IMR-90 (cell line): ENCODE results near the gene HIVEP3. TPM values are rescaled to one million over a fixed set of nuclear protein-coding genes. Genes with fewer than 3 reads are reported as not detected.

Source experiments
- ATAC-seq: fragments of 200-7000 bp; cut with Tn5 transposase; 2 replicates; pipeline ENCODE4 v1.9.1; 2020; ENCODE audit warnings: low read depth, mild to moderate bottlenecking, moderate library complexity
- BruUV-seq: library from RNA; stranded (reverse); fragments of 400-500 nt; replicated peaks from 2 replicates; lab custom pipeline; 2021; lab: Mats Ljungman, UMichigan
- CTCF ChIA-PET: fragments of 300-600 bp; formaldehyde crosslinking; extraction: SDS; loops from one replicate; lab custom pipeline; 2021; ENCODE audit warnings: antibody characterized with exemption; lab: Yijun Ruan, JAX
- POLR2A ChIA-PET: fragments of 300-600 bp; sonication (Branson Sonifier 250); formaldehyde crosslinking; loops from one replicate; lab custom pipeline; 2022; ENCODE audit warnings: antibody characterized with exemption; ENCODE audit not compliant: unreplicated experiment; lab: Charles Lee
- DNase-seq: peaks from one replicate; pipeline ENCODE4 v3.0.0; 2013
- H2AFZ ChIP-seq: replicated peaks from 2 replicates; pipeline ENCODE3; 2013; ENCODE audit warnings: low read length, mild to moderate bottlenecking; ENCODE audit not compliant: poor library complexity
- H2AK5ac ChIP-seq: 2 replicates; pipeline ENCODE4 v1.6.1; 2013; ENCODE audit warnings: low read depth, low read length, inconsistent platforms
- H2AK9ac ChIP-seq: replicated peaks from 2 replicates; pipeline ENCODE3; 2013; ENCODE audit warnings: mild to moderate bottlenecking, low read depth, low read length, moderate library complexity; ENCODE audit not compliant: poor library complexity
- H2BK120ac ChIP-seq: 2 replicates; pipeline ENCODE4 v1.6.1; 2013; ENCODE audit warnings: low read depth, low read length, inconsistent platforms
- H2BK15ac ChIP-seq: 3 replicates; pipeline ENCODE4 v1.6.1; 2013; ENCODE audit warnings: low read depth, low read length, inconsistent platforms
- H2BK20ac ChIP-seq: 2 replicates; pipeline ENCODE4 v1.6.1; 2013; ENCODE audit warnings: low read depth, mild to moderate bottlenecking, inconsistent platforms, low read length, moderate library complexity
- H2BK5ac ChIP-seq: 2 replicates; pipeline ENCODE4 v1.6.1; 2013; ENCODE audit warnings: mild to moderate bottlenecking, low read depth, low read length, inconsistent platforms; ENCODE audit not compliant: poor library complexity, severe bottlenecking
- H3K14ac ChIP-seq: replicated peaks from 2 replicates; pipeline ENCODE4 v1.6.1; 2013; ENCODE audit warnings: low read depth, low read length, inconsistent platforms
- H3K18ac ChIP-seq: 2 replicates; pipeline ENCODE4 v1.6.1; 2013; ENCODE audit warnings: low read depth, low read length, control low read depth
- H3K23ac ChIP-seq: 2 replicates; pipeline ENCODE4 v1.6.1; 2013; ENCODE audit warnings: low read depth, low read length, inconsistent platforms
- H3K27ac ChIP-seq: 2 replicates; pipeline ENCODE4 v1.5.1; 2013; ENCODE audit warnings: mild to moderate bottlenecking, control low read depth, low read length; ENCODE audit not compliant: insufficient read depth
- H3K27me3 ChIP-seq: 2 replicates; pipeline ENCODE4 v1.6.1; 2013; ENCODE audit warnings: low read length; ENCODE audit not compliant: control insufficient read depth, insufficient read depth
- H3K36me3 ChIP-seq: 2 replicates; pipeline ENCODE4 v1.6.1; 2013; ENCODE audit warnings: low read length, mixed read lengths; ENCODE audit not compliant: control insufficient read depth, insufficient read depth
- H3K4ac ChIP-seq: 2 replicates; pipeline ENCODE4 v1.6.1; 2013; ENCODE audit warnings: low read depth, low read length, inconsistent platforms
- H3K4me1 ChIP-seq: 2 replicates; pipeline ENCODE4 v1.6.1; 2013; ENCODE audit warnings: low read length, mixed read lengths; ENCODE audit not compliant: control insufficient read depth, insufficient read depth
- H3K4me2 ChIP-seq: 2 replicates; pipeline ENCODE4 v1.6.1; 2013; ENCODE audit warnings: low read depth, mild to moderate bottlenecking, control low read depth, low read length, moderate library complexity
- H3K4me3 ChIP-seq: 2 replicates; pipeline ENCODE4 v1.5.1; 2013; ENCODE audit warnings: low read depth, mild to moderate bottlenecking, control low read depth, low read length, moderate library complexity; ENCODE audit not compliant: insufficient read depth
- H3K56ac ChIP-seq: 2 replicates; pipeline ENCODE4 v1.6.1; 2013; ENCODE audit warnings: low read length, inconsistent platforms; ENCODE audit not compliant: insufficient read depth; ENCODE audit errors: extremely low read depth
- H3K79me1 ChIP-seq, 2 experiments: 2 replicates each; pipeline ENCODE4 v1.6.1; 2013; ENCODE audit warnings: low read length in 2 of 2, inconsistent platforms in 1 of 2, low read depth in 1 of 2
- H3K9ac ChIP-seq: 2 replicates; pipeline ENCODE4 v1.6.1; 2013; ENCODE audit warnings: low read depth, low read length, control low read depth
- H3K9me1 ChIP-seq: 2 replicates; pipeline ENCODE4 v1.6.1; 2013; ENCODE audit warnings: low read length, inconsistent platforms; ENCODE audit not compliant: insufficient read depth
- H3K9me3 ChIP-seq: 2 replicates; pipeline ENCODE4 v1.6.1; 2013; ENCODE audit warnings: low read length; ENCODE audit not compliant: control insufficient read depth, insufficient read depth
- H4K20me1 ChIP-seq: 2 replicates; pipeline ENCODE4 v1.6.1; 2013; ENCODE audit warnings: low read length, inconsistent platforms; ENCODE audit not compliant: insufficient read depth
- H4K5ac ChIP-seq: 2 replicates; pipeline ENCODE4 v1.6.1; 2013; ENCODE audit warnings: mild to moderate bottlenecking, low read depth, low read length, control low read depth
- H4K8ac ChIP-seq, 2 experiments: 2 replicates each; pipeline ENCODE4 v1.6.1; 2013; ENCODE audit warnings: low read depth in 2 of 2, low read length in 2 of 2, control low read depth in 1 of 2, inconsistent platforms in 1 of 2
- H4K91ac ChIP-seq: 2 replicates; pipeline ENCODE4 v1.6.1; 2013; ENCODE audit warnings: low read depth, low read length, inconsistent platforms; ENCODE audit not compliant: insufficient read depth
- CEBPB ChIP-seq: IDR thresholded peaks from 2 replicates; pipeline ENCODE4 v1.6.1; 2012; ENCODE audit warnings: low read depth, low read length, improper control_type of control experiment
- CHD1 ChIP-seq: IDR thresholded peaks from 2 replicates; pipeline ENCODE4 v1.6.1; 2012; ENCODE audit warnings: low read depth, low read length, improper control_type of control experiment
- MAFK ChIP-seq: IDR thresholded peaks from 2 replicates; pipeline ENCODE4 v1.6.1; 2012; ENCODE audit warnings: low read depth, low read length, improper control_type of control experiment
- MAZ ChIP-seq: IDR thresholded peaks from 2 replicates; pipeline ENCODE4 v1.6.1; 2012; ENCODE audit warnings: low read depth, mild to moderate bottlenecking, low read length, improper control_type of control experiment, moderate library complexity, borderline replicate concordance
- NFE2L2 ChIP-seq: fragments of 150-350 bp; IDR thresholded peaks from 2 replicates; pipeline ENCODE4 v1.6.1; 2016; ENCODE audit warnings: low read depth, mild to moderate bottlenecking, low read length
- RCOR1 ChIP-seq: IDR thresholded peaks from 2 replicates; pipeline ENCODE4 v1.6.1; 2012; ENCODE audit warnings: mild to moderate bottlenecking, low read length, improper control_type of control experiment; ENCODE audit not compliant: insufficient replicate concordance
- RFX5 ChIP-seq: IDR thresholded peaks from 2 replicates; pipeline ENCODE4 v1.8.0; 2012; ENCODE audit warnings: low read depth, mild to moderate bottlenecking, low read length, moderate library complexity
- USF2 ChIP-seq: fragments of 150-350 bp; IDR thresholded peaks from 2 replicates; pipeline ENCODE4 v1.6.1; 2017; ENCODE audit warnings: mild to moderate bottlenecking, antibody characterized with exemption, low read length, low read depth
- WGBS, 2 experiments: methylation state at CpG; one replicate each; pipeline versions ENCODE4 v1.1.5 to v1.1.7; 2013; ENCODE audit warnings: missing lambda C conversion rate in 2 of 2; ENCODE audit not compliant: insufficient read length in 1 of 2; ENCODE audit errors: extremely low coverage in 2 of 2; 5-methylcytosine and 5-hydroxymethylcytosine counted together
- dilution Hi-C: fragments of 300-500 bp; cut with HindIII; formaldehyde crosslinking; loops from one replicate; pipeline ENCODE4 v1.14.3; 2018; ENCODE audit warnings: low sequenced_read_pairs; ENCODE audit not compliant: unreplicated experiment
- in situ Hi-C: fragments of 300-500 bp; cut with MboI; formaldehyde crosslinking; loops from 3 replicates; pipeline ENCODE4 v1.14.3; 2019; ENCODE audit warnings: low sequenced_read_pairs, inconsistent platforms, mixed read lengths
- intact Hi-C: fragments of 100-400 bp; cut with micrococcal nuclease; formaldehyde crosslinking; loops from 2 replicates; pipeline ENCODE4 v1.10.0; 2022
- polyA plus RNA-seq, 3 experiments: library from polyadenylated mRNA; depleted of rRNA; stranded (reverse); fragments of >200 nt; gene quantifications; 2 replicates each; pipeline ENCODE4 v1.2.3, GENCODE V29; 2012; ENCODE audit warnings: low replicate concordance in 1 of 3
- total RNA-seq: library from RNA; depleted of rRNA; stranded (reverse); fragments of >200 nt; gene quantifications from 2 replicates; pipeline ENCODE4 v1.2.3, GENCODE V29; 2012

HIVEP3 gene
- total and polyA plus RNA-seq, 2 of the 4 experiments (the other 2 are of a cell fraction), result 1.4 to 4.0 TPM

GRCh38 chr1:41702771-41703170, 216.0 kb downstream of the HIVEP3 start:
- DNase-seq (no peak), ATAC-seq (no peak)
- Histone ChIP-seq H3K27me3 (peaks cover 5% of the 10 kb centered on the region), H3K56ac (no peak overlapping the region), H4K91ac (no peak overlapping the region), H2AK5ac (no peak overlapping the region), H4K8ac (no peak overlapping the region), H3K9ac (no peak overlapping the region), H2AK9ac (no peak overlapping the region), H2BK20ac (no peak overlapping the region), H3K36me3 (no peaks in the 10 kb centered on the region), H4K20me1 (no peaks in the 10 kb centered on the region), H3K23ac (no peak overlapping the region), H3K9me1 (peaks cover 9% of the 10 kb centered on the region; the same call in 1 of the 2 replicates), H3K4me1 (no peaks in the 10 kb centered on the region), H3K9me3 (no peaks in the 10 kb centered on the region), H2BK120ac (no peak overlapping the region), H3K4me2 (no peak overlapping the region), H3K18ac (no peak overlapping the region), H3K79me1 (no peaks in the 10 kb centered on the region), H3K4me3 (no peak overlapping the region), H2BK5ac (no peak overlapping the region), H4K5ac (no peak overlapping the region), H3K4ac (no peak overlapping the region), H3K14ac (no peak overlapping the region), H2AFZ (no peak overlapping the region), H2BK15ac (no peak overlapping the region), H3K27ac (no peak overlapping the region)
- ChIA-PET POLR2A (no interaction called here), CTCF (no interaction called here)
- BruUV-seq, result no TSS peak
- dilution Hi-C loops, result no loop called here
- in situ Hi-C loops, result no loop called here
- TF ChIP-seq CHD1 (no peak), NFE2L2 (no peak), USF2 (no peak), MAFK (no peak), RFX5 (no peak), MAZ (no peak), CEBPB (0 out of 2 replicates have a peak, but pooled peaks have one; percentile 24), RCOR1 (no peak)
- WGBS, 2 experiments, result no CpG with 5 or more reads among the region's 4 CpGs
- intact Hi-C loops, result no loop called here
